ENCODE measurements around the gene SMIM29. TPM values are rescaled to one million over a fixed set of nuclear protein-coding genes. Genes with fewer than 3 reads are reported as not detected.

Gene SMIM29
- total and polyA plus RNA-seq, 2 experiments from 2014 or later, result 9.2 to 33.8 TPM

GRCh38 chr6:34205466-34205865 lies 43.3 kb downstream of the SMIM29 start:
- no peak overlapping the region for H2AFZ ChIP-seq
- H4K20me1 ChIP-seq (ENCODE audit: insufficient read depth, poor library complexity, severe bottlenecking), result no peaks in the 10 kb centered on the region
- H3K4me2 ChIP-seq, result no peak overlapping the region
- H3K4me1 ChIP-seq (ENCODE audit: insufficient read depth), result no peaks in the 10 kb centered on the region
- H3K36me3 ChIP-seq (replicated peaks; ENCODE audit: insufficient read depth, low read depth), result no peaks in the 10 kb centered on the region
- no peak overlapping the region for H3K4me3 ChIP-seq
- no peaks in the 10 kb centered on the region for H3K79me2 ChIP-seq
- no peaks in the 10 kb centered on the region for H3K9me3 ChIP-seq (ENCODE audit: low read depth)
- H3K27ac ChIP-seq, result no peak overlapping the region
- no peak for TF ChIP-seq EZH2phosphoT487 (IDR thresholded peaks at IDR 0.05; ENCODE audit: low read depth, severe bottlenecking, unreplicated experiment)
- no peak for TF ChIP-seq EZH2 (IDR thresholded peaks at IDR 0.05; ENCODE audit: borderline replicate concordance)
- TF ChIP-seq, protein P1, sequence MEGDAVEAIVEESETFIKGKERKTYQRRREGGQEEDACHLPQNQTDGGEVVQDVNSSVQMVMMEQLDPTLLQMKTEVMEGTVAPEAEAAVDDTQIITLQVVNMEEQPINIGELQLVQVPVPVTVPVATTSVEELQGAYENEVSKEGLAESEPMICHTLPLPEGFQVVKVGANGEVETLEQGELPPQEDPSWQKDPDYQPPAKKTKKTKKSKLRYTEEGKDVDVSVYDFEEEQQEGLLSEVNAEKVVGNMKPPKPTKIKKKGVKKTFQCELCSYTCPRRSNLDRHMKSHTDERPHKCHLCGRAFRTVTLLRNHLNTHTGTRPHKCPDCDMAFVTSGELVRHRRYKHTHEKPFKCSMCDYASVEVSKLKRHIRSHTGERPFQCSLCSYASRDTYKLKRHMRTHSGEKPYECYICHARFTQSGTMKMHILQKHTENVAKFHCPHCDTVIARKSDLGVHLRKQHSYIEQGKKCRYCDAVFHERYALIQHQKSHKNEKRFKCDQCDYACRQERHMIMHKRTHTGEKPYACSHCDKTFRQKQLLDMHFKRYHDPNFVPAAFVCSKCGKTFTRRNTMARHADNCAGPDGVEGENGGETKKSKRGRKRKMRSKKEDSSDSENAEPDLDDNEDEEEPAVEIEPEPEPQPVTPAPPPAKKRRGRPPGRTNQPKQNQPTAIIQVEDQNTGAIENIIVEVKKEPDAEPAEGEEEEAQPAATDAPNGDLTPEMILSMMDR (IDR thresholded peaks at IDR 0.05; ENCODE audit: poor library complexity), result no peak
- DNase-seq (ENCODE audit: low spot score), result no peak
- no peaks in the 10 kb centered on the region for H3K9me2 ChIP-seq (replicated peaks; ENCODE audit: insufficient read depth)
- no peaks in the 10 kb centered on the region for H3K27me3 ChIP-seq
- WGBS (ENCODE audit: low lambda C conversion rate, missing lambda C conversion rate), result 91% methylated on average over 3 of the region's 3 CpGs

GRCh38 chr6:34204693-34205092 lies 44.1 kb downstream of the SMIM29 start:
- WGBS (ENCODE audit: low lambda C conversion rate, missing lambda C conversion rate), result 99% methylated on average over 4 of the region's 4 CpGs

DNA sequence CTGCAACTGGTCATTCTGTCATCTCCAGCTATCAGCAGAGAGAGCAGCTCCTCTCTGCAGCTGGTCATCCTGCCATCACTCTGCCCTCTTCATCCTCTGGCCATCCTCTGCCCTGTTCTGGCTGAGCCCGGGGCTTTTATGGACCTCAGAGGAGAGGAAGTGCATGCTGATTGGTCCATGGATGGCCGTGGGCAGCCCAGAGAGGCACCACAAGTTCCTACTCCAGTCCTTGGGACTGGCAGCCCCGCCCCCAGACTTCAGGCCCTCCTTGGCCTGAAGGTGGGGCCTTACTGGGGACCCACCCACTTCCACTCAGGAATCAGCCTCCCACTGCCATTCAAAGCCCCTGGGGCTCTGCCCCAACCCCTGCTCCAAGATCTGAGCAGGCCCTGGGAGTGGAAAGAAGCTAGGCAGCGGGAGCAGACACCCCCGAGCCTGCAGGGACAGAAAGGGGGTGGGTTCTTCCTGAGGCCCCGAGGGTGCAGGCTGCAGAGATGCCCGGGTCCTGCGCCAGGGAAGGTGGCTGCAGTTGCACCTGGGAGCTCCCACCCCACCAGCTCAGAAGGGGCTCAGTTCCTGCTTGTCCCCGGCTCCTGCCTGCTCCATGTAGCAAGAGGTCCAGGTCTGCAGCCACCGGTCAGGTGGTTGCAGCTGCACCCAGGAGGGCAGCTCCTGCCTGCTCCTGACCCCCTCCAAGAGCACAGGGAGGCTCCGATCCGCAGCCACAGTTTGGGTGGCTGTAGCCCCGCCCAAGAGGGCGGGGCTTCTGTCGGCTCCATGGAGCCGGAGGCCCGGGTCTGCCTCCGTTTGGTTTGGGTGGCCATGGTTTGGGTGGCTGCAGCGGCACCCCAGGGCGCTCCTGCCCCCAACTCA lies 46.2 kb downstream of the SMIM29 start:
- no peak for DNase-seq (ENCODE audit: low spot score)
- H3K4me3 ChIP-seq, result no peak overlapping the region
- no peak overlapping the region for H3K4me2 ChIP-seq
- no peaks in the 10 kb centered on the region for H3K27me3 ChIP-seq
- H3K27ac ChIP-seq, result no peak overlapping the region
- H3K36me3 ChIP-seq (replicated peaks; ENCODE audit: insufficient read depth, low read depth), result no peaks in the 10 kb centered on the region
- no peak overlapping the region for H2AFZ ChIP-seq
- TF ChIP-seq, protein P1 (IDR thresholded peaks at IDR 0.05; ENCODE audit: poor library complexity), result no peak
- no peak for TF ChIP-seq EZH2 (IDR thresholded peaks at IDR 0.05; ENCODE audit: borderline replicate concordance)
- TF ChIP-seq EZH2phosphoT487 (IDR thresholded peaks at IDR 0.05; ENCODE audit: low read depth, severe bottlenecking, unreplicated experiment), result no peak
- no peaks in the 10 kb centered on the region for H3K9me3 ChIP-seq (ENCODE audit: low read depth)
- H3K9me2 ChIP-seq (replicated peaks; ENCODE audit: insufficient read depth), result no peaks in the 10 kb centered on the region
- 74% methylated on average over 20 of the region's 20 CpGs for WGBS (ENCODE audit: low lambda C conversion rate, missing lambda C conversion rate)
- H4K20me1 ChIP-seq (ENCODE audit: insufficient read depth, poor library complexity, severe bottlenecking), result no peaks in the 10 kb centered on the region
- H3K4me1 ChIP-seq (ENCODE audit: insufficient read depth), result no peaks in the 10 kb centered on the region
- H3K79me2 ChIP-seq, result no peaks in the 10 kb centered on the region

More at GRCh38 chr6:34204693-34205092, 44.1 kb downstream of the SMIM29 start:
- no peaks in the 10 kb centered on the region for H3K9me3 ChIP-seq (ENCODE audit: low read depth)
- no peaks in the 10 kb centered on the region for H3K27me3 ChIP-seq
- H4K20me1 ChIP-seq (ENCODE audit: insufficient read depth, poor library complexity, severe bottlenecking), result no peaks in the 10 kb centered on the region
- no peak overlapping the region for H3K4me3 ChIP-seq
- H3K36me3 ChIP-seq (replicated peaks; ENCODE audit: insufficient read depth, low read depth), result no peaks in the 10 kb centered on the region
- H2AFZ ChIP-seq, result no peak overlapping the region
- TF ChIP-seq EZH2phosphoT487 (IDR thresholded peaks at IDR 0.05; ENCODE audit: low read depth, severe bottlenecking, unreplicated experiment) (no peak), EZH2 (IDR thresholded peaks at IDR 0.05; ENCODE audit: borderline replicate concordance) (no peak)
- TF ChIP-seq, protein P1 (IDR thresholded peaks at IDR 0.05; ENCODE audit: poor library complexity), result no peak
- H3K79me2 ChIP-seq, result no peaks in the 10 kb centered on the region
- H3K4me1 ChIP-seq (ENCODE audit: insufficient read depth), result no peaks in the 10 kb centered on the region
- no peak overlapping the region for H3K27ac ChIP-seq
- H3K9me2 ChIP-seq (replicated peaks; ENCODE audit: insufficient read depth), result no peaks in the 10 kb centered on the region
- no peak for DNase-seq (ENCODE audit: low spot score)
- H3K4me2 ChIP-seq, result no peak overlapping the region
